LNCaP clone FGC (cell line): Measurements from ENCODE around the gene WDR48.

ENCODE experiments used
- DNase-seq: peaks from one replicate; pipeline ENCODE4 v3.0.0-alpha.2; 2011; ENCODE audit warnings: low read depth
- H3K4me3 ChIP-seq: 2 replicates; pipeline ENCODE4 v1.5.1; 2011; ENCODE audit warnings: mild to moderate bottlenecking, low read depth, low read length, control low read depth
- TF ChIP-seq, protein P1 (sequence below): IDR thresholded peaks from 2 replicates; pipeline ENCODE4 v1.5.1; 2012; ENCODE audit warnings: mild to moderate bottlenecking; ENCODE audit not compliant: control insufficient read depth, insufficient read depth; ENCODE audit errors: extremely low read depth

The WDR48 gene

GRCh38 chr3:39109086-39109485, 57.3 kb downstream of the WDR48 start:
- no peak overlapping the region for H3K4me3 ChIP-seq
- no peak for DNase-seq
- TF ChIP-seq, protein P1, sequence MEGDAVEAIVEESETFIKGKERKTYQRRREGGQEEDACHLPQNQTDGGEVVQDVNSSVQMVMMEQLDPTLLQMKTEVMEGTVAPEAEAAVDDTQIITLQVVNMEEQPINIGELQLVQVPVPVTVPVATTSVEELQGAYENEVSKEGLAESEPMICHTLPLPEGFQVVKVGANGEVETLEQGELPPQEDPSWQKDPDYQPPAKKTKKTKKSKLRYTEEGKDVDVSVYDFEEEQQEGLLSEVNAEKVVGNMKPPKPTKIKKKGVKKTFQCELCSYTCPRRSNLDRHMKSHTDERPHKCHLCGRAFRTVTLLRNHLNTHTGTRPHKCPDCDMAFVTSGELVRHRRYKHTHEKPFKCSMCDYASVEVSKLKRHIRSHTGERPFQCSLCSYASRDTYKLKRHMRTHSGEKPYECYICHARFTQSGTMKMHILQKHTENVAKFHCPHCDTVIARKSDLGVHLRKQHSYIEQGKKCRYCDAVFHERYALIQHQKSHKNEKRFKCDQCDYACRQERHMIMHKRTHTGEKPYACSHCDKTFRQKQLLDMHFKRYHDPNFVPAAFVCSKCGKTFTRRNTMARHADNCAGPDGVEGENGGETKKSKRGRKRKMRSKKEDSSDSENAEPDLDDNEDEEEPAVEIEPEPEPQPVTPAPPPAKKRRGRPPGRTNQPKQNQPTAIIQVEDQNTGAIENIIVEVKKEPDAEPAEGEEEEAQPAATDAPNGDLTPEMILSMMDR = no peak

- TF ChIP-seq, protein P1 = no peak
- no peak for DNase-seq
These were observed 58.3 kb downstream of the WDR48 start for GRCh38 chr3:39110041-39110639.

DNA sequence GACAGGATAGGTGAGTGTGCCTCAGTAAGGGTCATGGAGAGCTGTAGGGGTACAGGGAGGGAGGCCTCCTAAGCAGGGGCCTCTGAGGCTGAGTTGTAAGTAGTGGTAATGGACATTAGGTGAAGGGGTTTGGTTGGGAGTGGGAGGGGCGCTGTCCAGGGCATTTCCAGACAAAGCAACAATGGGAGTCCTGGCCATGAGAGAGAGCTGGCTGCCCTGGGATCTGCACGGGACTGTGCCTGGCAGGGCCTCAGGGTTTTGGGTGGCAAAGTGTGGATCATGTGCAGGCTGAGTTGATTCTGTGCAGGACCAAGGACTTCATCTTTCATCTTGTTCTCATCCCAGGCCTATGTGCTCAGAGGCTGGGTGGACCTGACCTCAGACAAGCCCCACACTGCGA, 60.3 kb downstream of the WDR48 start:
- no peak for DNase-seq
- no peak overlapping the region for H3K4me3 ChIP-seq
- TF ChIP-seq, protein P1 = no peak

More at GRCh38 chr3:39110041-39110639, 58.3 kb downstream of the WDR48 start:
- no peak overlapping the region for H3K4me3 ChIP-seq

DNA sequence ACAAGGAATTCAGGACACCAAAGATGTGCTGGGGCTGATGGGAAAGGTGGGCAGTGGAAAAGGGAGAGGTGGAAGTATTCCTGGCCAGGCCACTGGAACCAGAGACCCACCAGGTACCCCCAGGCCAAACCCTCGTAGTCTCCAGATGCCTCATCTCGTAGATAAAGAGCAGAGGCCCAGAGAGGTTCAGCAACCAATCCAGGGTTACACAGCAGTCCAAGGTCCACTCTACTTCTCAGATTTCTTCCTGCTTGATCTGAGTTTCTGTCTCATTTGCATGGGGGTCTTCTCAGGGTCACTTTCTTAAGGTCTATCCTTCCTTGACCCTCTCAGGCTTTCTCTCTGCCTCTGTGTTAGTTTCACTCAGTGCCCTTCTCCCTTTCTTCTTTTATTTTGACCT, 60.7 kb downstream of the WDR48 start:
- TF ChIP-seq, protein P1 = no peak
- no peak overlapping the region for H3K4me3 ChIP-seq
- no peak for DNase-seq

GRCh38 chr3:39113291-39113690, 61.5 kb downstream of the WDR48 start:
- H3K4me3 ChIP-seq = no peak overlapping the region
- TF ChIP-seq, protein P1 = no peak
- no peak for DNase-seq

DNA sequence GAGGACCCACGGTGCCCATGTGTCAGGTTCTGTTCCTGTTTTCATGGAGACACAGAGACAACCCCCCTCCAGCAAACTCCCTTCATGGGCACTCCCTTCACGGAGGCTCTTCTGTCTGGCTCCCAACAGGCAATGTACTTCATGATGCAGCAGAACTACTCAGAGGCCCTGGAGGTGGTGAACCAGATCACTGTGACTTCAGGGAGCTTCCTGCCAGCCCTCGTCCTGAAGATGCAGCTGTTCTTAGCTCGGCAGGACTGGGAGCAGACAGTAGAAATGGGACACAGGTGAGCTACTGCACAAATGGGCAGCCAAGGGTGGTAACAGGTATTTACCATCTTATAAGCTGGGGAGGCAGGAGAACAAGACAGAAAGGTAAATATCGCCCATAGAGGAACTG, 62.6 kb downstream of the WDR48 start:
- DNase-seq = no peak
- H3K4me3 ChIP-seq = no peak overlapping the region
- TF ChIP-seq, protein P1 = no peak

GRCh38 chr3:39115870-39116269, 64.1 kb downstream of the WDR48 start:
- DNase-seq = no peak
- TF ChIP-seq, protein P1 = no peak
- no peak overlapping the region for H3K4me3 ChIP-seq
